HG02610 (cell line): ENCODE data around the gene EBF3.

Source experiments
- ATAC-seq: cut with Tn5 transposase; IDR thresholded peaks from one replicate; pipeline ENCODE4 v1.9.1; 2021; ENCODE audit warnings: mild to moderate bottlenecking, moderate library complexity; ENCODE audit not compliant: unreplicated experiment

Gene EBF3

DNA sequence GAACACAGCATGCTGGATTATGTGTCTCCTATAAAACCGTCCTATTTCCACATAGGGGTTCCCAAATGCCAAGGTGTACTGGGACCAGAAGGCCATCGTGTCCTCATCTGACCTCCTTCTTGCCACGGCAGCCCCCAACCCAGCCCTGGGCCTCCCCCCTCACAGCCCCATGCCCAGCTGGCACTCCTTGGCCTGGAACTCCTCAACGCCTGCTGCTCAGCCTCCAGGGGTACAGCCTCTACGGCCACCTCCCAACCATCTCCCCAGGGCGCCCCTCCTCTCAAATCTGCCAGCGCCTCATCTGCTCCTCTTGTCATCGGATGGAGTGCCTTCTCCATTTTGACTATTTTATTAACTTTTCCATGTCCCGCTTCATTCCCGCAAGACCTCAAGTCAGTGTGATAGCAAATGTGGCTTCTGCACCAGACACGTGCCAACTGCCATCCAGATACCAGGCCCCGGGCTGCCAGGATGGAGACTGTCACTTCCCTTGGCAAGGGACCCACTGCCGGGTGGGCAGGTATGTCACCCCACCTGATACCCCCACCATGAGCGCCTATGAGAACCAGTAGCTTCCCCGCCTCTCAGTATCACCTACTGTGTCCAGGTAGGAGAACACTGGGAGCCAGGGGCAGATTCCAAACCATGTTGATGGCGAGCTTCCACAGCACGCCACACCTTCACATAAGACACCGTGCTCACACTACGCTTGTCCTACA is 106.7 kb downstream of the EBF3 start:
- no peak for ATAC-seq

DNA sequence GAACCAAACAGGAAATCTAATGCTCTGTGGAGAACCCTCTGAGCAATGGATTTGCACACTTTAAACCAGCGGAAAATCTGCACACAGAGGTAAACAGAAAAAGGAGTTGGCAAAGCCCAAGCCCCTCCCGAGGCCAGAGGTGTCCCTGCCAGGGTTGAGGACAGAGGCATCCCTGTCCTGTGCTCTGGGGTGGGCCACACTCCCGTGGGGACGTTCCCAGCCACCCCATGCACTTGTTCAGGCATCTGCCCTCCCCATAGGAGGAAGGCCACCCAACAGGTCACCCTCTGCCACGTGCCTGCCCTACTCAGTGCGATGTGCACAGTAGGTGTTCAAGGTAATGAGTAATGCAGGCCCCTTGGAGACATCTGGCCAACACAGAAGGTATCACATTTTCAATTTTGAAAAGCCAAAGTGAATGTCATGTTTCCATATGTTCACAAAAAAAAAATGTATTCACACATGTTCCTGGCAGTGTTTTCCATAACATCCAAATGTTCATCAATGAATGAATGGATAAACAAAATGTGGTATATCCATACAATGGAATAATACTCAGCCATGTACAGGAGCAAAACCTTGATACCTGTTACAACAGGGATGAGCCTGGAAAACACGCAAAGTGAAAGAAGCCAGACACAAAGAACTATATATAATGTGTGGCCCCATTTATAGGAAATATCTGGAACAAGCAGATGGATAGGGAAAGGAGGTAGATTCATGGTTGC is 108.1 kb downstream of the EBF3 start:
- ATAC-seq, result no peak

DNA sequence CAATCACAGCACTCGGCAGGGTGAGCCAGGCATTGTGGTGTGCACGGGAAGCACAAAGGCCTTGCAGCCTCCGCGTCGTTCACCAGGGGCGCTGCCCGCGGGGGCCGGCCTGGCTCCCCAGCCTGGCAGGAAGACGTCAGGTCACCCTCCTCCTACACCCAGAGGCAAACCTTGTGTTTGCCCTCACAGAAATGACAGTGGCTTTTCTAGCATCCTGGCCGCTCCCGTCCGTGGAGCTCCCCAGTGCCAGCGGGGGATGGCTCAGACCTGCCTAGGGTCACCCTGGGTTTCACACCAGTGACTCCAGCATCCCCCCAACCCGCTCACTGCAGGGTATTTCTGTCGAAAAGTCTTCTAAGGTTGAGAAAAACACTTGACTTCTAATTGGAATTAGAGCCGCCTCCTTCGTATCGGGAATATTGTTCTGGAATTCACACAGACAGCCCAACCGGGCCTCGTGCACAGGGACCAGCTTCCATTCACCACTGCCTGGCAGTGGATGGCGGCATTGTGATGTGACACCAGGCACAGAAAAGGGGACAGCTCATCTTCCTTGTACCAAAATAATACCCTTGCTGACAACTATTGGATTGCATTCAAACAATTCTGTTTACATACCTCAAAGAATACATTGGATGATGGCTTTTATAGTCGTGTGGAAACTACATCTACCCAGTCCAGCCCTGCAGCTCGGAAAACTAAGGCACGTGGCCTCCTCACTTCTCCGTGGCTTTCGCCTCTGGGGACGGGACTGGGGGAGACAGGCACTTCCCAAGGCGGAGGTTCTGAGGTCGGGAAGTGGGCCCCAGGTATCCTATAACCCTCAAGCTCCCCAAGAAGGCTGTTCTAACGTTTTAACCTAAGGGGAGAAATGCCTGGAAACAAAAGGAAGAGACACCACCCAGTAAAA is 109.0 kb downstream of the EBF3 start:
- ATAC-seq, result no peak

DNA sequence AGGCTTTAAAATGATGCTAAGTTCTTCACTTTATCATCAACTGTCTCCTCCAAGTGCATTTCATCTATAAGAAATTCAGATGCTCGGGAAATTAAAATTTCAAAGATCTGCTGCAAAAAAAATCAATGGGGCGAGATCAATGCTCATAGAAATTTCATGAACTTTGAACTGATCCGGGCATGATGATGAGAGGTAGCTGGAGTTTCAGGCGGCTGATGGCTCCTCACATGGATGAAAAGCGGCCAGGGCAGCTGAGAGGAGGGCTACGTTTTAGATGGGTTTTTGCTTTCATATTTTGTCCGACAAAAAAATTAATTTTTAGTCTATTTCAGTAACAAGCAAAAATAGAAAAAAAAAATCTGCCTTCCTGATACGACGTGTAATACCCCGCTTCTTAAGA is 109.9 kb downstream of the EBF3 start:
- no peak for ATAC-seq

DNA sequence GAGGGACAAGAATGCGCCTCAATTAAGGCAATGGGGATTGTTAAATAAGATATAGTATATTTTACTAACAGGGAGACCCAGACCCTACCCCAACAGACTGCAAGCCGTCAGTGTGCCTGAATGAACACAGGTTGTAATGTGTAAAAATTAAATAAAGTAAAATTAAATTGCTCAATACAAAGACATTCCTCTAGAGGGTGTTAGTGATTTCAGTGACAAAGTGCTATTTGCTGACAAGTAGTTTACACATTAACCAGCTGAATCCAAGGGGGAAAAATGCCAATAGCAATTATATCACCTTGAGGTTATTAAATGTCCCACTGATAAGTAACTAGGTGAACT is 110.5 kb downstream of the EBF3 start:
- no peak for ATAC-seq

DNA sequence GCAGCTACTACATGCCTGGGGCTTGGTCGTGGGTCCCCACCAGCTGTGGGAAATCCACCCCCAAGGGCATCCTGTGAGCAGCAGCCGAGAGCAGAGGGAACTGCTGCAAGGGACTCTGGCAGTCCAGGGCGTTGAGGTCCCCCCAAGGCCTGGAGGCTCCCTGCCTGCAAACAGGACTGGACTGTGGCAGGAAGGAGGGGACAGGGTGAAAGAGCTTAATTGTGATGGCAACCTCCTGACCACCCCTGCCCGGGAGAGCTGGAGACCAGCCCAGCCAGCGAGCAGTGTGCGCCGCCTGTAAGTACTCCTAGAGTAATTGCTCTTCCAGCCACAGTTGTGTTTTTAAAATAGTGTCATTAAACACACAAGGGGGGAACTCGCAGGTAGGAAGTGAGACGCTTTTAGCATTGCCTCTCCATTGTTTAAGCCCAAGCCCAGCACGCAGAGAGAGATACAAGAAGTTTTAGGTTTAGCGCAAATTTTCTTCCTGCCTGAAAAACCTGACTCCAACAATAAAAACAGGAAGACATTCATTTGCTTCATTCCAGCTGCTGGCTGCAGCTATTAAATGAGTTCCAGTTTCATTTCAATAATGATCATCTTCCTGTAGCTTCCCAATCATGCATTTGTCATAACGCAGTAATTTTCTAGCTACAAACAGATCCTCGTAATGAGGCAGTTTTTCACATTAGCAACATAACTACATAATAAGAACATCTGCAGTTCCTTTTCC is 111.1 kb downstream of the EBF3 start:
- ATAC-seq, result no peak

DNA sequence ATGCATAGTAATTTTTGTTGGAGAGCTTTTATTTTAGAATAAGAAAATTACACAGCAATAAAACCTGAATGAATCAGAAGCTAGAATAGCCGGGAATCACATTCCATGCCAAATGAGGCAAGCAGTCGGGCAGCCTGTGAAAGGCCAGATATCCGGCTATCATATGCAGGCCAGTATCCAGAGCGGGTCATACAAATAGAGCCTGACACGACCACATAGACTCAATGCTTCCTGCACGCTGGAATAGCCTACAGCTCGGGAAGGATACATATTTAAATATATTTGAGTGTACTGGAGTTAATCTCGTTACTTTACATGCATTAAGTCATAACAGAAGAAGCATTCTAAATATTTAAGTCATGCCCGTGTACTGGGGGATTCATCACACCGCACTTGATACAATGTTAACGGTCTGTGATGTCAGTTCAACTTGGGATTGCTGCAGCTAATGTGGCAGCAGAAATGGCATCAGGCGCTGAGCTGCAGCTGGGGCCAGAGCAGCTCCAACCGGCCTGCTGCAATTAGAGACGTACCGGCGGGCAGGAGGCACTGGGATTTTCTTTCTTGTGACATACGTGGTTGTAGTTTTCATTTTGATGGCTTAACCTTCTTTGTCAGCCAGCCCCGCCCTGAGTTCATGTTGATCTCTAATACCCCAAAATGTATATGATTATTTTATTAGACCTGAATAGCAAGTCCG is 112.0 kb downstream of the EBF3 start:
- no peak for ATAC-seq

DNA sequence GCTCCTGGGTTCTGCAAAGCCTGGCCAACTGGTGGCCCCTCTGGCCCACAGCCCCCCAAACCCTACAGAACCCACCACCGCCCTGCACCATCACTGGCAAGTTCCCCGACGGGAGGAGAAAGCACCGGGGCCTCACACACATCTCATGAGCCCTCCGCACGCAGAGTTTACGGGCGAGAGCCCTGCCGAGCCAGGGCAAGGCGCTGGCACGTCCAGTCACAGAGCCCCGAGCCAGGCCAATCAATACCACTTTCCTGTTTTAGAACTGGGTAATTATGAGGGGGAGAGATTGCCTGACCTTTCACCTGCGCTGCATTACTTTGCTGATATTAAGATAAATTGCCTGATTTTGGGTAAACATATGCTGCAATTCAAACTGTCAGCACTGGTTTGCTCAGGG is 113.3 kb downstream of the EBF3 start:
- no peak for ATAC-seq

DNA sequence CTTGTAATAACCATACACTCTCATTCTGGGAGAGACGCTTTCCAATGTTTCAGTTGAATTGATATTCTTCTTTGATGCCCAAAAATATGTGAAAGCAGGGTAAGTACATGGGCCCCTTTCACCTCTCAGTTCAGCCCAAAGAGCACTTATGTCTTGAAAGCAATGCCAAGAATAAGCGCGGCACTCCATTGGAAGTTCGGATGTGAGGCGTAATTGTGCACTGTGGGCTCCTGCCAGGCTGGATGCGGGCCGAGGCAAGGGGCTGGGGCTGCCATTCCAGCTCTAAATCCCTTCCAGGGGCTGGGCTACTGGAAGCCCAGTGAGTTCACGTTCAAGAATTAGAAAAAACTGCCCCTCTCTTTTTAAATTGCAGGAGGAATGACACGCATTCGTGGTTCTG is 113.8 kb downstream of the EBF3 start:
- no peak for ATAC-seq

DNA sequence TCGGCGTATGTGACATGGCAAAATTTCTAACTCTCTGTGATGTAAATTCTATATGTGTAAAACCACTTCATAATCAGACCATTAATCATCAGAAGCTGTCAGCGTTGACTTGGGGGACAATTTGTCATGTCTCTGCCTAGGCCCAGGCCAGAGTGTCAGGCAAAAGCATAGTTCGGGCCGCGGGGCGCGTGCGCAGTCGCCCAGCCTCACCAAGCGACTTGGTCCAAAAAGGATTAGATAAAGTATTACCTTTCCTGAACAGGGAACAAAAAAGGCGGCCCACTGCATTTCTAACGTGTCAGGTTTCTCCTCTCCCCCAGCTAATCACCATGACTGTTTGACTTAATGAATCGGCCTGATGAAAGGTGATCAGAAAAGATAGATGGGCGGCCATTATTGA is 114.2 kb downstream of the EBF3 start:
- no peak for ATAC-seq

DNA sequence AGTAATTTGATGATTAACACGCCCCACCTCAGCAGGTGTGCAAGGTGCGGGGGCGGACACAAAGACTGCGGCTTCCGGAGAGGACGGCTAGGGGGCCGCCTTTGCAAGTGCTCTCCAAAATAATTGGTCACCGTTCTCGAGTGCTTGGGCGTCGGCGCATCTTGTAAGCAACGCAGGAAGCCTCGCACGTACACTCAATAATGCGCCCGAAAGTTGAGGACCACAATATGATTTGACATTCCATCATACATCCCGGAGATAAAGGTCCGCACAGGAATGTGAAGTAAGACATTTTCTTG is 114.7 kb downstream of the EBF3 start:
- no peak for ATAC-seq

DNA sequence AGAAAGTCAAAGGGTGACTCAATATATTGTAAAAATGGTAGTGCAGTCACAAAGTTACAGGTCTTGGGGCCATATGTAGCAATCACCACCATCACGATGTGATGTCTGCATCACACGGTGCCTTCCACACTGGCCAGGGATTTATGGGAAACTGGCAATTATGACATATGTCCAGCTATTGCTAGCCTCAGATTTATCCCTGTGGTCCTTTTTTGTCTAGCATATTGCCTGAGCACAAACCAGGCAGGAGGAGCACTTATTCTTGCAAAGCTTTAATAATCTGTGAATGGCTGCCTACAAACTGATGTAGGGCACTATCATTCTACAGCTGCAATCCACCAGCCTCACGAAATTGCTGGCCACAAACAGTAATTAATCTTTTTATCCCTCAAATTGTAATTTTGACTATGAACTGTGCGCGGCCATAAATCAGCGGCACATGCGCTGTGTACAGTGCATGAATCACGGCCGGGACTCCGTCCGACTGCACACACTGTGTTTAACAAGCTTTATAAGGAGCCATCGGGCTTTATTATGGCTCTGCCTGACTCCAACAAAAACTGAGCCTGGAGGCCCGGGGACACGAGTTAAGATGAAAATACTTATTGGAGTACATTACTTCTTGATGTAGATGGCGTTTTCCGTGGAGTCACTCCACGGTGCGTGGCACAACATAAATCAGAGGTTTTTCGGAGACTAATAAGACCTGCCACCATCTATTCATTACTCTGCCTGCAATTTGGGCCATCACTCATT is 115.2 kb downstream of the EBF3 start:
- ATAC-seq, result no peak

DNA sequence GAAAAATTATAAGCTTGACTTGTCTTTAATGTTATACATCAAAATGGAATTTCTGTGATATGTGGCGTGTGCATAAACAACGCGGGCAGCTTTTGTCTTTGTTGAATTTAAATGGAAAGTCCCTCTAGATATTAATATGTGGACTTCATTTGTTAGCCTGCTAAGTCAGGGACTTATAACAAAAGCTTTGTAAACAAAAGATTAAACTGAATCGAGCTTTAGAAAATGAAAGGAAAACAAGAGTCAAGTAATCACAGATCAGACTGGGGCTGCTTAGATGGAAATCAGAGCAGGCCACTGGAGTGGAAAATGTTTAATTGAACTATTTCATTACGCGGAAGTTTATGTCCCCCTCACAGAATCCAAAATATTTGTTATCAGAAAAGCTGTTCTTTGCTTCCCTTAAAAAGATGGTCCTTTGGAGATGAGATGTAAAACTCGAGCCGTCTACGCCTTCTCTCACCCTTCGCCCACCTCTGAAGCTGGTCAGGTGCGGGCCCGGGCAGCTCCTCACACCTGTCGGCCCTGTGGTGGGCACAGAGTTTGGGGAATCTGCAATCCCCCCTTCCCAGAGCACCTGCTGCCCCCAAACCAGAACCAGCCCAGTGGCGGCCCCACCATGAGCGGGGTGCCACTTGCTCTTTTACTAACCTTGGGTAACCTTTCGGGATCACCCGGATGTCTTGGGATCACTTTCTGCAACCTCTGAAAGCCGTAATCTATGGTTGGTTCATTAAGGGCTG is 116.2 kb downstream of the EBF3 start:
- no peak for ATAC-seq

DNA sequence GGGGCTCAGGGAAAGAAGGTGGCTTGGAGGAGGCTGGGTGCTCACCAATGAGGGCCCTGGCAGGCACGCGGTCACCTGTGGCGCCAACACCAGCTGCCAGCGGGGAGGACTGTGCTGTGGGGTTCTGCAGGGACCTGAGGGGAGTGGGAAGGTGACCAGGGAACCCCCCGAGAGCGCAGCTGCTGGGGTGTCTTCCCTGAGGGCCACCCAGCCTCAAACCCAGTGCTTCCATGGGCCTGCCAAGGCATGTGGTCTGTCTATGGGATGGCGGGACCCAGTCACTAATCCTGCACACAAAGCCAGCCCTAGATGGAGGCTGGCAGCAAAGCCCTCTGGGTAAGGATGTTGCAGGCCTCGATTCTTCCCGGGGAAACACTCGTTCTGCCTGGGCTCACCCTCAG is 117.1 kb downstream of the EBF3 start:
- no peak for ATAC-seq

DNA sequence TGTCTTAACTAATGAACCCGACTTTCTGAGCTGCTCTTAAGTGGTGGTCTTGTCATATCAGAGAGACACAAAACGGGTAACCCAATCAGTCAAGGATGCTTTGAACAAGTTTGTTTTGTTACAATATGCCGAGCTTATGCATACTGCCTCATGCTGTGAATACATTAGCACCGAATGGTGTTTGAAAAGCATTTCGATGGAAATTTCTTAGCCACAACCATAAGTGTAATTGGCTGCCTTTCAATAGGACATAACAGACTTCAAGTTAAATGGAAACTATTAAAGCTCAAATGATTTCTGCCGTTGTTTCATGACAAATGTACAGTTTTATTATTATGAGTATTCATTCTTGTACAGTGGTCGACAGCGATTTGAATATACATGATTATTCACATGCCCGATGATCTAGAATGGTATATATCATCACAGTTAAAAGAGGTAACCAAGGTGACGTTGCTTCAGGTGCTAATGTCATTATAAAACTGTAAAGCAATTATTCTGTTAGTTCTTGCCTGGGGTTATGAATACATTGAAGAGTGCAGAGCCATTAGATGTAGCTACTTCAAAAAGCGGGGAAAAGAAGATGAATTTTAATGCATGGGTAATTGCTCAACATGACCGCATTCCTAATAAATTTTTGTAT is 118.8 kb downstream of the EBF3 start:
- ATAC-seq, result no peak

DNA sequence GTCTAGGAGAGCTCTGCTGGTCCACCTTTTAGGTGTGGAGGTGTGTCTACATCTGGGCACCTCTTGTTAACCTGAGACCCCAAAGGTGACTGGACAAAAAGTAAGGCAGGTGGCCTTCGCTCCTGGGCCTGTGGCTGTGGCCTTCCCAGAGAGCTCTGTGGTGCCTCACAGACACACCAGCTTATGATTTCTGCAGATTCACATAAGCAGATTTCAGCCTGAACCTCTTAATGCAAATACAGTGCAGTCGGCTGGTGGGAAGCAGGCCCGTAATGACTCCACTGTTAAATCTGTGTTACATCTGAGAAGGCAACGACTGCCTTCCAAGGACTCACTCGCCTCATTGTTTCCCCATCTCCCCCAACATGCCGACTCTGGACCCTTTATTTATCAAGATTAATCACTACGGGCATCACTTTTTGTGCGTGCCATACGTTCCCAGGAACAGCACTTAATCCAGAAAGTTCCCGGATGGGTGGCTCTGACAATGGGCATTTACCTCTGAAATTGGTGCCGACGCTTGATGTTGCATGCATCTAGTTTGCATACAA is 119.8 kb downstream of the EBF3 start:
- ATAC-seq, result no peak

DNA sequence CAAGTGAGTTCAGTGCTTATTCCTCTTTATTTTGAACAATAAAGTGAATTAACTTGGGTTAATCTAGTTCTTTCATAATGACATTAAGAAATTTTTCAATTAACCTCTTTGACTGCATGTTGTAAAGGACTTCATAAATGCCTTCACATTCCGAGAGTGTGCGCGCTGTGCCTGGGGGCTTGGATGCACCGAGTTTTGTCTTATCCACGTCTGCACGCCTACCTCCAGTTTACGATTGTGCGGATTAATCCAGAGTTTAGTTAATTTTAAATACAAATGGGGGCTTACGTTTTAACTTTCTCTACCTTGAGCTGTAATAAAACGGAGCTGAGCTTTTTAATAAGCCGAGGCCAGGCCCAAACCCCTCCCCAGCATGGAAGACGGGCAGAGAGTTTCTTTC is 120.4 kb downstream of the EBF3 start:
- no peak for ATAC-seq

DNA sequence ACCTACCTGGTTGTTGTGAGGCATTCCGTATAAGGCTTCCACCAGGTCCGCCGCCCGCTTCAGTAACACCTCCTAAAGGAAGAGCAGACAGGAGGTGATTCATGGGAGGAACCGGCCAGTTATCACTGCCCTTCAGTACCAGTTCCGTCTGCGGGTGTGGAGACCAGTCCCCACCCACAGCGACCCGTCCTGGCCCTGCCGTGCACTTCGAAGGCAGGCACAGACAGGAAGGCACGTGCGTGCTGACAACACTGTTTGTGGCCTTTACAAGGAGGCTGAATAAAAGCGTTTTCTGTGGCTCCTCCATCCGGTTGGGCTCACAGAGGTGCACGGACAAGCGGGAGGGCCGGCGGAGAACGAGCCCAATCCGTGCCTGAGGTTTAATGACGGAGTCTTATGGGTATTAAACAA is 120.9 kb downstream of the EBF3 start:
- no peak for ATAC-seq

DNA sequence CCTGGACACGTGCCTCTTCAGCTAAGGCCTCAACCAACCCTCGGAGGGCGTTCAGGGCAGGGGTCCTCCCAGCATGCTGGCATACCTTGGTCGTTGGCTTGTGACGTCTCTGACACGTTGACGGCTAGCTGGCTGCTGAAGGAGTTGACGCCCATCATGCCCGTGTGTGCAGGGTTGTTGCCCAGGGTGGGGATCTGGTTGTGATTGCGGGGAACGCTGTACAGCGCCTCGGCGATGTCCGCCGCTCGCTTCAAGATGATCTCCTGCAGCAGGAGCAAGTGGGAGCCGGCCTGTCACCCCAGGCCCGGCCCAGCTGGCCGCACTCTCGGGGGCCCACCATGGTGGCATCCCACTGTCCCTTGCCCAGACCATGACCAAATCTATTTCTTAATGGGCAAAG is 122.0 kb downstream of the EBF3 start:
- no peak for ATAC-seq
